WERI-Rb-1 (cell line): Measurements from ENCODE around the gene RBL2.

Source experiments
- DNase-seq: peaks from one replicate; pipeline ENCODE4 v3.0.0-alpha.2; 2020
- H3K27ac ChIP-seq: fragments of 250-450 bp; sonication (Bioruptor Pico); 2 replicates; pipeline ENCODE4 v1.5.1; 2020; ENCODE audit warnings: mild to moderate bottlenecking, moderate library complexity
- H3K27me3 ChIP-seq: fragments of 250-450 bp; sonication (Bioruptor Pico); 2 replicates; pipeline ENCODE4 v1.5.1; 2021; ENCODE audit warnings: mild to moderate bottlenecking, low read depth, moderate library complexity; ENCODE audit not compliant: insufficient read depth, severe bottlenecking
- H3K36me3 ChIP-seq: fragments of 250-450 bp; sonication (Bioruptor Pico); 2 replicates; pipeline ENCODE4 v1.5.1; 2020; ENCODE audit warnings: mild to moderate bottlenecking, moderate library complexity
- H3K4me3 ChIP-seq: 2 replicates; pipeline ENCODE4 v1.5.1; 2011; ENCODE audit warnings: low read depth, mild to moderate bottlenecking, control low read depth, low read length
- H3K9me3 ChIP-seq: fragments of 250-450 bp; sonication (Bioruptor Pico); 2 replicates; pipeline ENCODE4 v1.5.1; 2021; ENCODE audit warnings: mild to moderate bottlenecking, moderate library complexity; ENCODE audit not compliant: severe bottlenecking
- CTCF ChIP-seq: IDR thresholded peaks from 2 replicates; pipeline ENCODE4 v1.5.1; 2011; ENCODE audit warnings: low read depth, mild to moderate bottlenecking, control low read depth, inconsistent platforms, low read length

Gene RBL2

GRCh38 chr16:53435066-53435688, 906 bp downstream of the RBL2 start:
- TF ChIP-seq CTCF = no peak
- peak; percentile 62 for DNase-seq
- Histone ChIP-seq H3K27ac (peak overlapping the region; percentile 87), H3K4me3 (peak overlapping the region; percentile 86), H3K36me3 (no peaks in the 10 kb centered on the region; the same call in 1 of the 2 replicates), H3K9me3 (no peaks in the 10 kb centered on the region), H3K27me3 (no peaks in the 10 kb centered on the region)

DNA sequence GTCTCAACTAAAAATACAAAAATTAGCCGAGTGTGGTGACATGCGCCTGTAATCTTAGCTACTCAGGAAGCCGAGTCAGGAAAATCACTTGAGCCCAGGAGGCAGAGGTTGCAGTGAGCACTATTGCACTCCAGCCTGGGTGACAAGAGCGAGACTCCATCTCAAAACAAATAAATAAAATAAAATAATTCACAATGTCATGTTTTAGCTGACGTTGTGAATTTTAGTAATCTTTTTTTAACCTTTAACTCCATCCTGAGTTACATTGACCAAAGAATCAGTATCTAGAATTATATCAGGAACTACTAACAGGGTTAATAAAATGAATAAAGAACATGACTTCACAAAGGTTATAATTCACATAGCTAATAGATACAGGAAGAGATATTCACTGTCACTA, 5.9 kb downstream of the RBL2 start:
- Histone ChIP-seq H3K27me3 (no peaks in the 10 kb centered on the region), H3K27ac (no peak overlapping the region), H3K4me3 (no peak overlapping the region), H3K36me3 (peaks cover 10% of the 10 kb centered on the region; the same call in 1 of the 2 replicates), H3K9me3 (no peaks in the 10 kb centered on the region)
- no peak for TF ChIP-seq CTCF
- DNase-seq = no peak

DNA sequence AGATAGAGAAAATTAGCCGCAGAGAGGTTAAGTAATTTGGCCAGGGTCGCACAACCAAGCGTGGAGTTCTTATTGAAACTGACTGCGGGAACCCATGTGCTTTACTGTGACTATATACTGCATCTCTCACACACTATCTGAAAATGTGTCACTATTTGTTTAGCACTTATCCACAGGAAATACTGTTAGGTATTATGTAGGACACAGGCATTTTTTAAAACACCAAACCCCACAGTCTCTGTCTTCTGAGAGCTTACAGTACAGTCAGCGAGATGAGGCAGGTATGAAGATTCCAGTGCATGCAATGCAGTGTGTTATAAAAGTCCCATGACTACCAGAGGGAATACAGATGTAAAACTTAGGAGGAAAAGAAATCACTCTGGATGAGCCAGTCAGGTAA, 11.3 kb downstream of the RBL2 start:
- TF ChIP-seq CTCF = no peak
- H3K4me3 ChIP-seq = no peak overlapping the region
- no peaks in the 10 kb centered on the region for H3K27me3 ChIP-seq
- H3K36me3 ChIP-seq = peaks cover 21% of the 10 kb centered on the region; the same call in 1 of the 2 replicates
- no peak overlapping the region for H3K27ac ChIP-seq
- no peak for DNase-seq
- H3K9me3 ChIP-seq = no peaks in the 10 kb centered on the region

DNA sequence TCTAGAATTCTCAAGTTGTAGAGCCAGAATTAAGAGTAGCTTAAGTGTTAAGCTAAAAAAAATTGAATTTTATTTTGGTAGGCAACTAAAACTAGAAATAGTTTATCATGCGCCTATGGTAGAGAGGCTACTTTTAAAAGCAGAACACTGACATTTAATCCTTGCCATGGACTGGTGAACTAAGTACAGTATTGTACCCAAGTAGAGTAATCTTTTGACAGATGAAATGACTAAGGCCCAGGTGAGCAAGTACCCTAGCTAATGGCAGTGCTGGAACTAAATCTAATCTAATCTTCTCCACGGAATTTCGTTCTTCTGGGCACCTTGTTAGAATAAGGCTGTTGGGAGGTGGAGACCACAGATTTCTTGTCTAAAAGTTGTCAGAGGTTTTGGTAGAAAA, 11.8 kb downstream of the RBL2 start:
- TF ChIP-seq CTCF = no peak
- Histone ChIP-seq H3K4me3 (no peak overlapping the region), H3K36me3 (peaks cover 20% of the 10 kb centered on the region), H3K9me3 (no peaks in the 10 kb centered on the region), H3K27ac (no peak overlapping the region), H3K27me3 (no peaks in the 10 kb centered on the region)
- no peak for DNase-seq

DNA sequence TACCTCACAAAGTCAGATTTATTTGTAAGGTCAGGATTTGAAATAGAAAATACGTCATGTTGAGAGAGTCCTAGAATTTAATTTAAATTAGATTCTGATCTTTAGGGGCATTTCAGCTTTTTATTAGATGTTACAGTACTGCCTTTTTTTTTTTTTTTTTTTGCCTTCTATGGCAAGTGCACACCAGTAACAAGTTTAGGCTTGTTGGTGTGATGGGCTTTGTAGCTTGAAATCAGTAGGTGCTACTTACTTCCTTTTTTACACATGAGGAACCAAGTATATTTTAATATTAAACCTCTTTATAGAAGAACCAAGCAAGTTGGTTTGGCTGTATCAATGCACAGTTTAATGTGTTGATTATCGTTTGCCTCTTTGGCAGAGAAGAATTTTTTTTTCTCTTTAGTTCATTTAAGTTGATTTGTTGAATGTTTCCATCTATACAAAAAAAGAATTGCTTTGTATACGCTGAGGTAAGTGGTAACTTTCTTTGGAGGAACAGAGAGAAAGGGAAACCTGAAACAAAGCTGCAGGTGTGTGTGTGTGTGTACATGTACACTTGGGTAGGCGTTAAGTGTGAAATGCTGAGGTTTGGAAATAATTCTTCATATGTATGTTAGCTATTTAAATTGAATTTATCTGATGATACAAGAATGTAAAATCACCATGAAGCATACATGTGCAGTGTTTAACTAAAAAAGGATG, 15.7 kb downstream of the RBL2 start:
- Histone ChIP-seq H3K27me3 (no peaks in the 10 kb centered on the region), H3K36me3 (peaks cover 29% of the 10 kb centered on the region), H3K27ac (no peak overlapping the region), H3K9me3 (no peaks in the 10 kb centered on the region), H3K4me3 (no peak overlapping the region)
- TF ChIP-seq CTCF = no peak
- no peak for DNase-seq
